DOHH2 (cell line): ENCODE results near the gene TF.

ENCODE experiments used
- CTCF ChIP-seq: fragments of 200-600 bp; sonication (generic); IDR thresholded peaks from one replicate; pipeline ENCODE4 v1.5.1; 2014; ENCODE audit warnings: antibody characterized with exemption, mild to moderate bottlenecking, low read depth, low read length; ENCODE audit not compliant: poor library complexity, severe bottlenecking
- EZH2phosphoT487 ChIP-seq: fragments of 200-600 bp; sonication (generic); IDR thresholded peaks from 2 replicates; pipeline ENCODE4 v1.6.1; 2017; ENCODE audit warnings: borderline replicate concordance, mild to moderate bottlenecking, antibody characterized with exemption, low read length, moderate library complexity, mixed read lengths

GRCh38 chr3:133753779-133754164 is 7.6 kb downstream of the TF start:
- TF ChIP-seq EZH2phosphoT487 (no peak), CTCF (no peak)
